Measurements from ENCODE around the gene DGKG. TPM values are rescaled to one million over a fixed set of nuclear protein-coding genes. Genes with fewer than 3 reads are reported as not detected.

DGKG gene
- total and polyA plus RNA-seq, 9 of the 15 experiments (the other 6 are each of a cell fraction or from before 2014, with no cell fraction given): 0.01 to 0.36 (median 0.15) TPM

GRCh38 chr3:186165331-186165730 lies 196.7 kb downstream of the DGKG start:
- no CpG with 5 or more reads among the region's 1 CpG for WGBS (ENCODE audit: insufficient coverage, low coverage, missing lambda C conversion rate)
- Histone ChIP-seq H3K4me2 (ENCODE audit: insufficient read depth, low read length) (no peak overlapping the region), H3K9me1 (ENCODE audit: control insufficient read depth, insufficient read depth, low read length) (no peaks in the 10 kb centered on the region), H3K4me1 (replicated peaks in 1 of 2; ENCODE audit: control insufficient read depth in 2 of 2, insufficient read depth in 2 of 2, low read length in 2 of 2) (no peaks in the 10 kb centered on the region; a peak in 2 of 5 replicates), H3K36me3 (ENCODE audit: control insufficient read depth, insufficient read depth, low read length) (no peaks in the 10 kb centered on the region), H3K27me3 (ENCODE audit: control insufficient read depth in 2 of 2, insufficient read depth in 2 of 2, low read length in 2 of 2) (peaks cover 2 to 6% of the 10 kb centered on the region in 2 experiments; a peak in 3 of 5 replicates), H3K79me2 (ENCODE audit: control insufficient read depth, insufficient read depth, low read length) (no peaks in the 10 kb centered on the region), H2AFZ (ENCODE audit: low read depth, low read length) (no peak overlapping the region), H3K27ac (ENCODE audit: extremely low read depth, low read depth, low read length) (no peak overlapping the region), H3K9me3 (replicated peaks; ENCODE audit: control insufficient read depth, insufficient read depth, low read depth, low read length) (no peaks in the 10 kb centered on the region), H4K20me1 (replicated peaks; ENCODE audit: control insufficient read depth, insufficient read depth, low read length) (no peaks in the 10 kb centered on the region), H3K9ac (ENCODE audit: insufficient read depth in 1 of 2, low read depth in 2 of 2, low read length in 2 of 2) (no peak overlapping the region), H3K4me3 (no peak overlapping the region)
- no TSS peak for BruUV-seq (replicated peaks)
- in situ Hi-C loops (cut with MboI): no loop called here
- TF ChIP-seq MEIS2 (IDR thresholded peaks at IDR 0.05; ENCODE audit: partially characterized antibody) (peak; percentile 56), BACH1 (tag; IDR thresholded peaks at IDR 0.05) (no peak)
- POLR2A ChIA-PET: interaction anchor here (0.6 kb wide), 1 partner anchor 8 kb away, joined by 3 read pairs; no protein-coding TSS in a partner anchor
- no peak for ATAC-seq
- CTCF ChIA-PET (ENCODE audit: low intra/inter-chr PET ratio): no interaction called here
- intact Hi-C loops (cut with micrococcal nuclease): no loop called here
- no peak for DNase-seq (ENCODE audit: extremely low read depth in 1 of 4, low spot score in 3 of 4)
- FAIRE-seq: no peak

GRCh38 chr3:186164696-186165095 lies 197.3 kb downstream of the DGKG start:
- no peak overlapping the region for H3K4me3 ChIP-seq
- FAIRE-seq (no peak), ATAC-seq (no peak), DNase-seq (ENCODE audit: extremely low read depth in 1 of 4, low spot score in 3 of 4) (no peak)
- H3K79me2 ChIP-seq (ENCODE audit: control insufficient read depth, insufficient read depth, low read length): no peaks in the 10 kb centered on the region
- POLR2A ChIA-PET: interaction anchor here (0.6 kb wide), 1 partner anchor 9 kb away, joined by 3 read pairs; no protein-coding TSS in a partner anchor
- BruUV-seq (replicated peaks): no TSS peak
- intact Hi-C loops (cut with micrococcal nuclease) (no loop called here), in situ Hi-C loops (cut with MboI) (no loop called here)
- H3K9ac ChIP-seq (ENCODE audit: insufficient read depth in 1 of 2, low read depth in 2 of 2, low read length in 2 of 2): no peak overlapping the region
- no peak overlapping the region for H3K27ac ChIP-seq (ENCODE audit: extremely low read depth, low read depth, low read length)
- CTCF ChIA-PET (ENCODE audit: low intra/inter-chr PET ratio): no interaction called here
- H3K36me3 ChIP-seq (ENCODE audit: control insufficient read depth, insufficient read depth, low read length): no peaks in the 10 kb centered on the region
- H4K20me1 ChIP-seq (replicated peaks; ENCODE audit: control insufficient read depth, insufficient read depth, low read length): no peaks in the 10 kb centered on the region
- no peak overlapping the region for H2AFZ ChIP-seq (ENCODE audit: low read depth, low read length)
- H3K27me3 ChIP-seq (ENCODE audit: control insufficient read depth in 2 of 2, insufficient read depth in 2 of 2, low read length in 2 of 2): peaks cover 2 to 6% of the 10 kb centered on the region in 2 experiments; a peak in 3 of 5 replicates
- no peaks in the 10 kb centered on the region for H3K9me3 ChIP-seq (replicated peaks; ENCODE audit: control insufficient read depth, insufficient read depth, low read depth, low read length)
- no peak overlapping the region for H3K4me2 ChIP-seq (ENCODE audit: insufficient read depth, low read length)
- no peaks in the 10 kb centered on the region; a peak in 2 of 5 replicates for H3K4me1 ChIP-seq (replicated peaks in 1 of 2; ENCODE audit: control insufficient read depth in 2 of 2, insufficient read depth in 2 of 2, low read length in 2 of 2)
- TF ChIP-seq HMGN3 (IDR thresholded peaks at IDR 0.05; ENCODE audit: borderline replicate concordance, extremely low read depth, insufficient read length, low read depth, low read length) (no peak), ZNF146 (CRISPR knock-in tag; IDR thresholded peaks at IDR 0.05; ENCODE audit: unreplicated experiment) (no peak), CHCHD3 (CRISPR knock-in tag; IDR thresholded peaks at IDR 0.05) (no peak), RAD21 (CRISPR knock-in tag; conservative IDR thresholded peaks at IDR 0.05 in 1 of 2, IDR thresholded peaks at IDR 0.05 in 1 of 2) (no peak), SAP30 (IDR thresholded peaks at IDR 0.05; ENCODE audit: borderline replicate concordance, insufficient read depth, low read depth, low read length, poor library complexity, severe bottlenecking) (no peak), KLF10 (CRISPR knock-in tag; IDR thresholded peaks at IDR 0.05) (no peak), ZNF143 (CRISPR knock-in tag; IDR thresholded peaks at IDR 0.05) (no peak), ZNF583 (CRISPR knock-in tag; IDR thresholded peaks at IDR 0.05) (no peak), ZNF395 (CRISPR knock-in tag; IDR thresholded peaks at IDR 0.05) (no peak), ZBTB12 (CRISPR knock-in tag; IDR thresholded peaks at IDR 0.05) (no peak), MEF2D (tag; conservative IDR thresholded peaks at IDR 0.05; ENCODE audit: low read depth) (no peak), KDM1A (IDR thresholded peaks at IDR 0.05) (no peak)
- no peaks in the 10 kb centered on the region for H3K9me1 ChIP-seq (ENCODE audit: control insufficient read depth, insufficient read depth, low read length)
- WGBS (ENCODE audit: insufficient coverage, low coverage, missing lambda C conversion rate): 3% methylated on average over 7 of the region's 7 CpGs
